RPMI7951 (cell line): ENCODE measurements around the gene UBE2L6. TPM values are rescaled to one million over a fixed set of nuclear protein-coding genes. Genes with fewer than 3 reads are reported as not detected.
A peak's percentile ranks its signal among the peaks of the same experiment; 100 is the strongest.
"Not testable (repeated sequence)": the region's sequence is repeated elsewhere in the genome, so short reads cannot be mapped to it uniquely, and the experiment has no call there.

Experiments
- DNase-seq: peaks from one replicate; pipeline ENCODE4 v3.0.0-alpha.2; 2012; ENCODE audit warnings: low read depth
- total RNA-seq: library from RNA; depleted of rRNA; stranded (reverse); fragments of >200 nt; shearing (Covaris generic); gene quantifications from 2 replicates; pipeline ENCODE4 v1.2.3, GENCODE V29; 2014

UBE2L6 gene
- total RNA-seq, 1 experiment from 2014 or later: 57.7 TPM

- DNase-seq: no peak
These were observed 462 bp downstream of the UBE2L6 start for GRCh38 chr11:57566905-57567514.

DNA sequence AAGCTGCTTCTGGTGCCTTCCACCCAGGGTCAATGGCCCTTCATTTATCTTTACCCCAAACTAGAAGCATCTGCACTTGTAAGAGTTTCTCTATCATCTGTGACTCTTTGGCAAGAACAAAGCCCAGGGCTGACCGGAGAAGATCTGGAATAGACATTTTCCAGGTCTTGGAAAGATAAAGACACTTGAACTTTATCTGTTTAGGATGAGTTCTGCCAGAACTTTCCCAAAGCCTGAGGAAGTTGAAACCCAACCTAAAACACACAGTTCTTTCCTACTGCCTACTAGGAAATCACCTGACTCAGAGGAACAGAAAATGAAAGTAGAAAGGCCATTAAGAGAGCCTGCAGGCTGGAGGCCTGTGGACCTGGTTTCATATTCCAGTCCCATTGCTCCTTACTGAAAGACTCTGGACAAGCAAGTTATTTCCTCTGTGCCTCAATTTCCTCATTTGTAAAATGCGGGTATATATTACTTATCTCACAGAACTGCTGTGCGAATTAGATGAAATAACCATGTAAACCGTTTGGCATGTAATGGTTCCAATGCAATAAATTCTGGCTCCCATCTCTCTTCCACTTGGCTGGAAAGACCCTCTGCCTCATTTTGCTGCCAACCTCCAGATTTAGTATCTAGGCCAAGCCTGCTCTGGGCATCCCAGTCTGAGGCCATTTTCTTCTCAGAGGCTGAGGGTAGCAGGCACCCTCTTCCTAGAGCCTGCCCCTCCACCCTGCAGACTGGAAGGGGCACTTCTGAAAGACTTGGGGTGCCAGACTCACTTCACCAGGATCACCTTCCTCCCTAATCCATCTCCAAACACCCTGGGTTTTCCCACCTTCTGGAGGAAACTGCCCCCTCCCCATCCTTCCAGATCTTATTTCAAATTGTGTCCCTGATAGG is 1.2 kb downstream of the UBE2L6 start:
- DNase-seq: peak; percentile 54

DNA sequence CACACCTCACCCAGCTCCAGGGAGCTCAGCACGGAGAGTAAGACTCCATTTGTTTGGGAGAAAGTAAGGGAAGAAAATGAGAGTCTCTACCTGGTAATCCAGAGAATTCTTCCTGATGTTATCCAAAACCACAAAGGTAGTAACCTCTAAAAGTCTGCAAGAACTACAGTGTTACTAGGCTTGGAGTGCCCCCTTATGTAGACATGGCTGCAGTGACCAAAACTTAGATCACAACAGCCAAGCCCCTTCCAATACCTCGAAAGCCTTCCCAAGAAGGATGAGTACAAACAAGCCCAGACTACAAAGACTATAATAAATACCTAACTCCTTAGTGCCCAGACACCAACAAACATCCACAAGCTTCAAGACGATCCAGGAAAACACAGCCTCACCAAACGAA is 4.9 kb downstream of the UBE2L6 start:
- DNase-seq: no peak

DNA sequence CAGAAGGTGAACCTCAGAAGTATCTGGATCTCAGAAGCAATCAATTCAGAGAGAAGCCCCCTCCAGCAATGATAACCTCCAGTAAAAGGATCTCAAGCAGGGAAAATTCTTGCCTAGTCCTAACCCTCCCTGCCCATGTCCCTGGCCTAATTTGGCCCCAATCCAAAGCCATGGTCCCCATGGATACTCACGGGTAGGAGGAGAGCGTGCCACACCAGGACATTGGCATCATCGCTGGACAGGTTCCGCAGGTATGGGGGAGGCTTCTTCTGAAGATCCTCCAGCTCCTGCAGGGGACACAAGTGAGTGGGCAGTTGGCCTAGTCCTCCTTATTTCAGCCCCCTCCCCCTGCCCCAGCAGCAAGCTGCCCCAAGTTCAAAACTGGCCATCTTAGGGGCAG is 7.3 kb downstream of the UBE2L6 start:
- no peak for DNase-seq

DNA sequence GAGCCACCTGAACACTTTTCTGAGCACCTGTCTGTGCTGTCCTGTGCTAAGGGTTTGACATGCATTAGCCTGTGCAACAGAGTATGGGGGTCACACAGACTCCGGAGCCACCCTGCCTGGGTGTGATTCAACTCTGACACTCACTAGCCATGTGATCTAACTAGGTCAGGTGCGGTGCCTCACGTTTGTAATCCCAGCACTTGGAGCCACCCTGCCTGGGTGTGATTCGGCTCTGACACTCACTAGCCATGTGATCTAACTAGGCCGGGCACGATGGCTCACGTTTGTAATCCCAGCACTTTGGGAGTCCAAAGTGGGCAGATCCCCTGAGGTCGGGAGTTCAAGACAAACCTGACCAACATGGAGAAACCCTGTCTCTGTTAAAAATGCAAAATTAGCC is 11.4 kb downstream of the UBE2L6 start:
- DNase-seq: no peak

DNA sequence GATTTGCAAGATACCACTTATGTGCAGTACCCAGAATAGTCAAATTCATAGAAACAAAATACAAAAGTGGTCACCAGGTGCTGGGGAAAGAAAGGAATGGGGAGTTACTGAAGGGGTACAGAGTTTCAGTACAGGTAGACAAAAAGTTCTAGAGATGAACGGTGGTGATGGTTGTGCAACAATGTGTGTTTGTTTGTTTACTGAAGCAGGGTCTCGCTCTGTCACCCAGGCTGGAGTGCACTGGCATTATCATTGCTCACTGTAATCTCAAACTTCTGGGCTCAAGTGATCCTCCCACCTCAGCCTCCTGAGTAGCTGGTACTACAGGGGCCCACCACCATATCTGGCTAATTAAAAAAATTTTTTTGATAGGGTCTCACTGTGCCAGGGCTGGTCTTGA is 12.1 kb downstream of the UBE2L6 start:
- DNase-seq: no peak

- DNase-seq: no peak
These were observed 15.0 kb downstream of the UBE2L6 start for GRCh38 chr11:57552479-57552878.

DNA sequence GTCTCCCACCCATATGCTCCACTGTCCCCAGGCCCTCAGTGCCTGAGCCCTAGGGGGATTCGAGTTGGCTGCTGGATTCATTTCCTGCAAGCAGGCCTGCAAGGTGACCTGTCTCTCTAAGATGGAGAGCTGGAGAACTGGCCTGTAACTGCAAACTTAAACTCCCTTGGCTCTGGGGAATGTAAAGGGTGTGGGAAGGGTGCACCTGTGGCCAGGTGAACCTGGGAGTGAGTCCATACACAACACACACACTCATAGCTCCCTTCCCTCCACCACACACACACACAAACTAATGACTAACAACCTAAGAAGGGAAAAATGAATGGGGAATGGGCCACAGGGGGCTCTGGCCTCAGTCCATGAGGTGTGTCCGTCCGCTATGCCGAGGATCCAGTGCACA is 15.5 kb downstream of the UBE2L6 start:
- DNase-seq: no peak

DNA sequence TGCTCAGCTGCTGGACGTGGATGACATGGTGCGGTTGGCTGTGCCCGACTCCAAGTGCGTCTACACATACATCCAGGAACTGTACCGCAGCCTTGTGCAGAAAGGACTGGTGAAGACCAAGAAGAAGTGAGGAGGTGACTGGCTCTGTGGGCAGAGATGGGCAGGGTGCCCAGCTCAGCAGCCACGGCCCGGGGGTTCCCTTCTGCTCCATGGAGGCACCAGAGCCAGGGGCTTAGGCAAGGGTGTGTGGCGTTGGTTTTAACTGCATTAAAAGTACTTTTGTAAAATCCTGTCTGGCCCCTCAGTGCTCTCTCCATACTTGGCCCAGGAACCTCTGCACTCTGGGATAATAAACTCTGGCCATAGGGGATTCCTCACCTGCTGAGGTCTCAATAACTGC is 17.5 kb downstream of the UBE2L6 start:
- no peak for DNase-seq

DNA sequence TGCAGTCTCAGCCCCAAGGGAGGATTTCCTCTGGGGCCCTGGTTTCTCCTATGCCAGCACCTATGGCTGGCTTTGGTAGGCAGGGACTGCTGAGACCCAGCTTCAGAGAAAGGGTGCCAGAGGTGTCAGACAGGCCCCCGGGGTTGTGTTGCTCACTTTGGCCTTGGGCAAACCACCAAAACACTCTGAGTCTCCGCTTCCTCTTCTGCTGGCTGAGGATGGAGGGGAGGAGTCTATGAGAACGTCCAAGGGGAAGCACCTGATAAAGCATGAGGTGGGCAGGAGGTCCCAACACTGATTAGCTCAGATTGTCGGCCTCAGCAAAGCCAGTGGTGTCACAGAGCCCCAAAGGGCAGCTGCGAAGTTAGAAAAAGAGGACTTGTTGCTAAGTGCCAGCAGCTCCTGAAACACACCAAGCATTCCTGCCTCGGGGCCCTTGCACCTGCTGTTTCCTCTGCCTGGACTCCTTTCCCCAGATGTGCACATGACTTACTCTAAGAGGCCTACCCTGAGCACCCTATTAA is 19.6 kb downstream of the UBE2L6 start:
- no peak for DNase-seq

GRCh38 chr11:57546869-57547475 is 20.5 kb downstream of the UBE2L6 start:
- DNase-seq: peak; percentile 53

DNA sequence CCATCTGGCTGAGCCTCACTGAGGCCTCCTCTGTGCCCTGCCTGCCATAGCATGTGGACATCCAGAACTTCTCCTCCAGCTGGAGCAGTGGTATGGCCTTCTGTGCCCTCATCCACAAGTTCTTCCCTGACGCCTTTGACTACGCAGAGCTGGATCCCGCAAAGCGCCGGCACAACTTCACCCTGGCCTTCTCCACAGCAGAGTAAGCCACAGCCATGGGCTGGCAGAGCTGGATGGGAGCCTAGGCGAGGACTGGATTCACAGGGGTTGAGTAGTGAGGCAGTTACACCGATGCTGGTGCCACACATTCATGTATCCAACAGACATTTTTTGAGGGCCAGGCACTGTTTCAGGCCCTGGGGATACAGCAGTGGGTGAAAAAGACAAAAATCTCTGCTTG is 21.0 kb downstream of the UBE2L6 start:
- no peak for DNase-seq

DNA sequence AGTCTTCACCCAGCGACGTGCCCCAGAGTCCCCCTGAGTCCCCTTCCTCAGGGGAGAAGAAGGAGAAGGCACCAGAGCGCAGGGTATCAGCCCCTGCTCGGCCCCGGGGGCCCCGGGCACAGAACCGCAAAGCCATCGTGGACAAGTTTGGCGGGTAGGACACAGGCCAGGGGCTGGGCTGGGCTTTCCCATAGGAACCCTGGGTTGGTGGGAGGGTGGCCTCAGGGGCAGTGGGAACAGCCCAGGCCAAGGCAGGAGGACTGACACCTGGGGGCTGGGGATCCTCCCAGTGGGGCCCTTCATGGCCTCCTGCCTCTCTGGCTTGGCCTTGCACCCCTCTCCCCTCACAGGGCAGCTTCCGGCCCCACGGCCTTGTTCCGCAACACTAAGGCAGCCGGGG is 21.6 kb downstream of the UBE2L6 start:
- DNase-seq: no peak

DNA sequence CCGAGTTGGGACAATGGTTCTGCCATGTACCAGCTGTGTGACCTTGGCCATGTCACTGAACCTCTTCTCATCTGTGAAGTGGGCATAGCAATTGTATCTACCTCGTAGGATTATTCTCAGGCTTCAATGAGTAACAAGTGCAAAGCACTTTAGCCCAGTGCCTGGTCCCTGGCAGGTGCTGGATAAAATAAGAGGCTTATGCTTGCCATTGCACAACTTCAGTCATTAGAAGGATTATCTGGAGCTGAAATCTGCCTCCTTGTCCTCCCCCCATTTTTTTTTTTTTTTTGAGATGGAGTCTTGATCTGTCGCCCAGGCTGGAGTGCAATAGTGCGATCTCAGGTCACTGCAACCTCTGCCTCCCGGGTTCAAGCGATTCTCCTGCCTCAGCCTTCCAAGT is 22.9 kb downstream of the UBE2L6 start:
- no peak for DNase-seq

GRCh38 chr11:57543593-57543992 is 23.9 kb downstream of the UBE2L6 start:
- no peak for DNase-seq

DNA sequence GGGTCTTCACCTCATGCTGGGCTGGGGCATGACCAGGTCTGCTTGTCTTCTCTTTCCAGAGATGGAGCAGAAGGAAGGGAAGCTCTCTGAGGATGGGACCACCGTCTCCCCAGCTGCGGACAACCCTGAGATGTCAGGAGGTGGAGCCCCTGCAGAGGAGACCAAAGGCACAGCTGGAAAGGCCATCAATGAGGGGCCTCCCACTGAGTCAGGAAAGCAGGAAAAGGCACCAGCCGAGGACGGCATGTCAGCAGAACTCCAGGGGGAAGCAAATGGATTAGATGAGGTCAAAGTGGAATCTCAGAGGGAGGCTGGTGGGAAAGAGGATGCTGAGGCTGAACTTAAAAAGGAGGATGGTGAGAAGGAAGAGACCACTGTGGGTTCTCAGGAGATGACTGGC is 24.9 kb downstream of the UBE2L6 start:
- no peak for DNase-seq

GRCh38 chr11:57541169-57541568 is 26.3 kb downstream of the UBE2L6 start:
- no peak for DNase-seq

DNA sequence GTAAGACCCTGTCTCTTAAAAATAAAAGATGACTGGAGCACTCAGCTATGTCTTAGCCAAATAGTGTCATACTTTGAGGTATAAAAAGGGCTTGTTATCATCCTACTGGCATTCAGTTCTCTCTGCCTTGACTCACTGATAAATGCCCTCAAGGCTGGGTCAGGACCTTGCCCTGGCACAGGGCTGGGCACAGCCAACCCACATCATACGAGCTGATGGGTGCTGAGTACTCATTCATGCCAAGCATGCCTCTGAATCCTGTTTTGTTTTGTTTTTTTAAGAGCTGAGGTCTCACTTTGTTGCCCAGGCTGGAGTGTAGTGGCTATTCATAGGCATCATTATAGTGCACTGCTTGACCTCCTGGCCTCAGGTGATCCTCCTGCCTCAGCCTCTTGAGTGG is 28.1 kb downstream of the UBE2L6 start:
- peak; percentile 10 for DNase-seq

GRCh38 chr11:57536947-57537619 is 30.4 kb downstream of the UBE2L6 start, which contains the start of gene SMTNL1:
Gene SMTNL1 (plus strand): TSS chr11:57537595. CDS start chr11:57542643, 5,048 bp downstream.
- DNase-seq: no peak

DNA sequence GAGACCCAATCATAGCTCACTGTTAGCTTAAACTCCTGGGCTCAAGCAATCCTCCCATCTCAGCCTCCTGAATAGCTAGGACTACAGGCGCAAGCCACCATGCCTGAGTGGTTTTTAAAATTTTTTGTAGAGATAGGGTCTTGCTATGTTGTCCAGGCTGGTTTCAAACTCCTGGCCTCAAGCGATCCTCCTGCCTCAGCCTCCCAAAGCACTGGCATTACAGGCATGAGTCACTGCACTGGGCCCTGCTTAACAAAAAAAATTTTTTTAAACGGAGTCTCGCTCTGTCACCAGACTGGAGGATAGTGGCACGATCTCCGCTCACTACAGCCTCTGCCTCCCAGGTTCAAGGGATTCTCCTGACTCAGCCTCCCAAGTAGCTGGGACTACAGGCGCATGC is 33.0 kb downstream of the UBE2L6 start:
- not testable (repeated sequence) for DNase-seq

DNA sequence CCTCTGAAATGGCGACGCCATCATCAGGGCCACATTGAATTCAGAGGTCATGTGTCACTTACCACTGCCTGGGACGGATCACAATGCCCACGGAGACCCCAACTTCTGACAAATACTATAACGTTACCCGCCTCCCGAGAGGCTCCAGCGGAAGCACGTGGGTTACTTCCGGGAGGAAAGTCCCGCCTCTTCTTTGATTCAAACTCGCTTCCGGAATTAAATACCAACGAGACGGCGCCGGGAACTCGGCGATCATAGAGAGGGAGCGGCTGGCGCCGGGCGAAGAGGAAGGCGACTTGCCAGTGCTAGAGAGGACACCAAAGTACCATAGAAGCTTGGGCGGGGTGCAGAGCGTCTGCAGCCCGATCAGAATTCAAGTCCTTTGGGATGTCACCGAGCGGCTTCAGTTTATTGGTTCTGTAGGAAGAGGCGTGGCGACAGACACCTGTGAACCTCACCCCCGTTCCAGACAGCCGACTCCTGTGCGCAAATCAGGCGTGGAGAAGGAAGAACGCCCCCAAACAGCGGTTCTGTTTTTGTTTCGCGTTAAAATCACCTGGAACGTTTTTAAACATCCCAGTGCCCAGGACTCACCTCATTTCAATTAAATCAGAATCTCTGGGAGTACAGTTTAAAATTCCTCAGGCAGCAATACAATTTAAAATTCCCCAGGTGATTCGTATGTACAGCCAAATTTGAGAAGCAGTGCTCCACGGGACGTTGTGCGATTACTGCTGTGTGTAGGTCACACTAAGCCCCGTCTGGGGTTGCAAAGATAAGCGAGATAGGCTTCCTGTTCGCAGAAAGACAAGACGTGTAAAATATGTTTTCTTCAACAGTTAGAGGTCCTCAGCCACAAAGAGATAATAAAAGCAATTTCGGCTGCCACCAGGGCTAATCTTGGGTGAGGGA is 36.6 kb downstream of the UBE2L6 start, which contains the start of gene TIMM10:
Gene TIMM10 (minus strand): TSS at position 159 of the 912 bp plus-strand sequence. CDS start 565 bp downstream, outside the sequence.
- peak; percentile 97 for DNase-seq
